Measurements from ENCODE around the gene FGF6. TPM values are rescaled to one million over a fixed set of nuclear protein-coding genes. Genes with fewer than 3 reads are reported as not detected.

FGF6 gene
- total and polyA plus RNA-seq, 2 experiments from 2014 or later, result not detected

DNA sequence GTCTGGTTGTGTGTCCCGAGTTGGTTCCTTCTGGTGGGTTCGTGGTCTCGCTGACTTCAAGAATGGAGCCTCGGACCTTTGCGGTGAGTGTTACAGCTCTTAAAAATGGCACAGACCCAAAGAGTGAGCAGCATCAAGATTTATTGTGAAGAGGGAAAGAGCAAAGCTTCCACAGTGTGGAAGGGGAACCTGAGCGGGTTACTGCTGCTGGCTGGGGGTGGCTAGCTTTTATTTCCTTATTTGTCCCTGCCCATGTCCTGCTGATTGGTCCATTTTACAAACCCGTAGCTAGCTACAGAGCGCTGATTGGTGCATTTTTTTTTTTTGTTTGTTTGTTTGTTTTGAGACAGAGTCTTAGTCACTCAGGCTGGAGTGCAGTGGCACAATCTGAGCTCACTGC lies 29.3 kb downstream of the FGF6 start:
- Mint-ChIP-seq H3K27ac (no peak overlapping the region), H3K4me3 (no peak overlapping the region), H3K27me3 (ENCODE audit: insufficient read depth, low read depth, poor library complexity) (no peaks in the 10 kb centered on the region), H3K4me1 (peaks cover 5% of the 10 kb centered on the region; the same call in 1 of the 3 replicates), H3K9me3 (no peaks in the 10 kb centered on the region), H3K36me3 (ENCODE audit: low read depth) (no peaks in the 10 kb centered on the region)
- no peak overlapping the region for H3K27ac ChIP-seq (ENCODE audit: low read depth)
- no peak overlapping the region for H3K4me2 ChIP-seq
- no peaks in the 10 kb centered on the region for H3K36me3 ChIP-seq (ENCODE audit: insufficient read depth)
- DNase-seq (ENCODE audit: low spot score) (no peak), ATAC-seq (no peak)
- no peaks in the 10 kb centered on the region for H3F3A ChIP-seq (replicated peaks; ENCODE audit: low read depth)
- H3K79me2 ChIP-seq (replicated peaks; ENCODE audit: insufficient read depth), result no peaks in the 10 kb centered on the region
- TF ChIP-seq POLR2AphosphoS5 (IDR thresholded peaks at IDR 0.05; ENCODE audit: low read depth), result no peak
- TF ChIP-seq, protein P1, sequence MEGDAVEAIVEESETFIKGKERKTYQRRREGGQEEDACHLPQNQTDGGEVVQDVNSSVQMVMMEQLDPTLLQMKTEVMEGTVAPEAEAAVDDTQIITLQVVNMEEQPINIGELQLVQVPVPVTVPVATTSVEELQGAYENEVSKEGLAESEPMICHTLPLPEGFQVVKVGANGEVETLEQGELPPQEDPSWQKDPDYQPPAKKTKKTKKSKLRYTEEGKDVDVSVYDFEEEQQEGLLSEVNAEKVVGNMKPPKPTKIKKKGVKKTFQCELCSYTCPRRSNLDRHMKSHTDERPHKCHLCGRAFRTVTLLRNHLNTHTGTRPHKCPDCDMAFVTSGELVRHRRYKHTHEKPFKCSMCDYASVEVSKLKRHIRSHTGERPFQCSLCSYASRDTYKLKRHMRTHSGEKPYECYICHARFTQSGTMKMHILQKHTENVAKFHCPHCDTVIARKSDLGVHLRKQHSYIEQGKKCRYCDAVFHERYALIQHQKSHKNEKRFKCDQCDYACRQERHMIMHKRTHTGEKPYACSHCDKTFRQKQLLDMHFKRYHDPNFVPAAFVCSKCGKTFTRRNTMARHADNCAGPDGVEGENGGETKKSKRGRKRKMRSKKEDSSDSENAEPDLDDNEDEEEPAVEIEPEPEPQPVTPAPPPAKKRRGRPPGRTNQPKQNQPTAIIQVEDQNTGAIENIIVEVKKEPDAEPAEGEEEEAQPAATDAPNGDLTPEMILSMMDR (conservative IDR thresholded peaks at IDR 0.05; ENCODE audit: low read depth in 2 of 2), result no peak
- TF ChIP-seq ZNF114 (CRISPR knock-in tag; IDR thresholded peaks at IDR 0.05), result no peak
- no peak for TF ChIP-seq ZNF331 (CRISPR knock-in tag; IDR thresholded peaks at IDR 0.05; ENCODE audit: low read depth)
- no peak for TF ChIP-seq EZH2 (IDR thresholded peaks at IDR 0.05; ENCODE audit: low read depth, unreplicated experiment)
- no peak for TF ChIP-seq EZH2phosphoT487 (IDR thresholded peaks at IDR 0.05; ENCODE audit: unreplicated experiment)
- H3K27me3 ChIP-seq (ENCODE audit: insufficient read depth), result no peaks in the 10 kb centered on the region
- no peaks in the 10 kb centered on the region for H4K20me1 ChIP-seq (replicated peaks; ENCODE audit: insufficient read depth)
- H3K9me2 ChIP-seq (ENCODE audit: insufficient read depth), result no peaks in the 10 kb centered on the region
- H2AFZ ChIP-seq, result peak overlapping the region; percentile 28; the same call in 1 of the 2 replicates
- no peak overlapping the region for H3K4me3 ChIP-seq
- no peaks in the 10 kb centered on the region for H3K4me1 ChIP-seq (ENCODE audit: insufficient read depth)

DNA sequence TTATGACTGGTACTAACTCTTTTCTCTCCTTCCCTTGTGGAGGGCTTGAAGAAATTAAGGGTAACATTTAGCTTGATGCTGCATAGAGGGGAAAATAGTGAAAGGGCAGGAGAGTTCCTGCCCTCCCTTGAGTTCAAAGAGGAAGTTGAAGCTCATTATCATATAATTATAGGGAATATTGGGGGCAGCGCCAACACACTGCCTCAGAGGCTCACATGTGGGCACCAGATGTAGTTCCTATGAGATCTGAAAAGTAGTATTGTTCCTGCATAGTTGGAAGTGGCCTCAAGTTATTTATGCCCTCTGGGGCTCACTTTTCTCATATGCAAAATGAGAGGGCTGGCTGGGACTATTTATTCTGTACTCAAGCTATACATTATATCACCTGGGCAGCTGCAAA lies 33.1 kb downstream of the FGF6 start:
- Mint-ChIP-seq H3K4me3 (no peak overlapping the region), H3K4me1 (0 out of 3 replicates have a peak, but pooled peaks cover 3% of the 10 kb centered on the region), H3K9me3 (no peaks in the 10 kb centered on the region), H3K27me3 (ENCODE audit: insufficient read depth, low read depth, poor library complexity) (peaks cover 1% of the 10 kb centered on the region), H3K36me3 (ENCODE audit: low read depth) (no peaks in the 10 kb centered on the region), H3K27ac (no peak overlapping the region)
- Histone ChIP-seq H3K27me3 (ENCODE audit: insufficient read depth) (no peaks in the 10 kb centered on the region), H3K4me2 (no peak overlapping the region), H3K4me3 (no peak overlapping the region), H3K36me3 (ENCODE audit: insufficient read depth) (no peaks in the 10 kb centered on the region), H3K27ac (ENCODE audit: low read depth) (no peak overlapping the region), H3K4me1 (ENCODE audit: insufficient read depth) (no peaks in the 10 kb centered on the region), H2AFZ (no peak overlapping the region), H3F3A (replicated peaks; ENCODE audit: low read depth) (no peaks in the 10 kb centered on the region), H3K9me2 (ENCODE audit: insufficient read depth) (no peaks in the 10 kb centered on the region), H3K79me2 (replicated peaks; ENCODE audit: insufficient read depth) (no peaks in the 10 kb centered on the region), H4K20me1 (replicated peaks; ENCODE audit: insufficient read depth) (no peaks in the 10 kb centered on the region)
- DNase-seq (ENCODE audit: low spot score) (no peak), ATAC-seq (no peak)
- TF ChIP-seq, protein P1 (conservative IDR thresholded peaks at IDR 0.05; ENCODE audit: low read depth in 2 of 2), result no peak
- TF ChIP-seq EZH2 (IDR thresholded peaks at IDR 0.05; ENCODE audit: low read depth, unreplicated experiment), result no peak
- TF ChIP-seq JUNB (IDR thresholded peaks at IDR 0.05; ENCODE audit: unreplicated experiment), result no peak
- TF ChIP-seq CREB1 (CRISPR knock-in tag; IDR thresholded peaks at IDR 0.05; ENCODE audit: low read depth), result no peak
- no peak for TF ChIP-seq REST (IDR thresholded peaks at IDR 0.05; ENCODE audit: unreplicated experiment)
- TF ChIP-seq ZNF114 (CRISPR knock-in tag; IDR thresholded peaks at IDR 0.05), result no peak

Measured in GM23338 (cell line).